ENCODE data around the gene TMEM134. TPM values are rescaled to one million over a fixed set of nuclear protein-coding genes. Genes with fewer than 3 reads are reported as not detected.

TMEM134 gene
- polyA plus RNA-seq, 4 donors = 41.7 to 80.2 (median 64.6) TPM

DNA sequence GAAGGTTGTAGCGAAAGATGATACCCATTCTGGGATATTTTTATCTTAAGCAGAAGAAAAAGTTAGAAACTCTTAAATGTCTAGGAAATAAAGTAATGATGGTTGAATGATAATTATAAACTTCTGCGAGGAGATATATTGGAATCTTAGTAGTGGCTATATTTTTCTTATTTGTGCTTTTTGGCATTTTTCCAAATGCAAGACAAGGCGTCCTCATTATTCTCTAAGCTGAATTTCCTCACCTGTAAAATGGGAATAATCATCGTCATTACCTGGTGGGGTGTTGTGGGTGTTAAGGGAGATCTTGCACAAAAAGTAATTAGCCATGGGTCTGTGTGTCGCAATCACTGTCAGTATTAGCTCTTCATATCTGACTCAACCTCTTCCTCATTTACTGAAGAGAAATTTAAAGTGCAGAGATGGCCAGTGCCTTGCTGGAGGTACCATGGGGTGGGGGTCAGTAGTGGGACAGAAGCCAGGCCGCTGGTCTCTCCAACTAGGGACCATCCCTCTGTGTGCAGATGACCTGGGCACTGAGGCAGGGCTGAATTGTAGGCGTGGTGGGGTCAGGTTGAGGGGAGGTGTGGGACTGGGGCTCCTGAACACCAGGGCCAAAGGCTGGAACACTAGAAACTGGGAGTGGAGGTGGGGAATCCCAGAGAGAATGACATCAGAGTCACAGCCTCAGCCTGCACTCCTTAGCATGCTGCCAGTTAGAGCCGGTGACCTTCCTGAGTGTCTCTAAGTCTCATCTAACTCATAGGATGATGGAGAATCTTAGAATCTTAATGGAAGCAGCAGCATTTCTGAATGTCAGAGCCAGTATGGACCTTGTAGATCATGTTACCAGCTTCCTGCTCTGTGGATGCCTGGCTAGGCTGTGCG lies 32.0 kb upstream of the TMEM134 start:
- DNase-seq (ENCODE audit: low read depth in 4 of 4, low spot score in 2 of 4) = no peak

DNA sequence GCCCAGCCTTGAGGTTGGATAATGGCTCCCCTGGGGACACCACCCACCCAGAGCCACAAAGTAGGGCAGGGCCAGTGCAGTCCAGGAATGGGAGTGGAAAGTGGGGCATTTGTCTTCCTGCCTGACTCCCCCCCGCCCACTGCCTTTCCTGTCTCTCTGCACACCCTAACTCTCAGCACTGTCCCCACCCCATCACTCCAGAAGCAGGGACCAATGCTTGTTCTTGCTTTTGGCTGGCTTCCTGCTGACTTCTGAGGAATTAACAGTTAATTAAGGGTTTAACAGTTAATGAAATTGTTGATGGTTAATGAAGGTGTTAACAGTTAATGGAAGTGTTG lies 31.4 kb upstream of the TMEM134 start:
- DNase-seq (ENCODE audit: low read depth in 4 of 4, low spot score in 2 of 4) = no peak

DNA sequence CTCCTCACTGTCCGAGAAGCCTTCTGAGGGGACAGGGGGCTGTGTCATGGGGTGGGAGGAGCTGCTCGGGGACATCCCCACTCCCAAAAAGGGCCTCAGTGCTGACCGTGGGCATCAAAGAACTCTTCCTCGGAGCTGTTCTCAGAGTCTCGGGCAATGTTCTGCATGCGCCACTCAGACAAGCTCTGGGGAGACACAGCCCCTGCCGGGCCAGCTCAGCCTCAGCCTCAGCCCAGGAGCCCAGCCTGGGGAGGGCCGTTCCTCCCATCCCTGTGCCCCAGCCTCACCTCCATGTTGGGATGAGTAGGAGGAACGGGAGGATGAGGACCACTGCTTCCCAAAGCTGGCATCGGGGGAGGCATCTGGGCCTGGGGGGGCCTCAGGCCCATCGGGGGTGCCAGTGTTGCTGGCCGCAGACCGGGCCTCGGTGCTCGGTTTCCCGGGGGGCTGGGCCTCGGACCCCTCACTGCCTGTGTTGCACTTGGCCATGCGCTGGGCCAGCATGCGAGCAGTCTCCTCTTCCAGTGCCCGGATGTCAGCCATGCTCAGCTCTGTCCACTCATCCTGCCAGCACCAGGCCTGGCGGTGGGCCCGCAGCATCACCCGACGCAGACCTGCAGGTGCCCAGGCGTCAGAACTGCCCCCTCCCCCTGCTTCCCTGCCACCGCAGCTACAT lies 30.9 kb upstream of the TMEM134 start:
- no peak for DNase-seq (ENCODE audit: low read depth in 4 of 4, low spot score in 2 of 4)

DNA sequence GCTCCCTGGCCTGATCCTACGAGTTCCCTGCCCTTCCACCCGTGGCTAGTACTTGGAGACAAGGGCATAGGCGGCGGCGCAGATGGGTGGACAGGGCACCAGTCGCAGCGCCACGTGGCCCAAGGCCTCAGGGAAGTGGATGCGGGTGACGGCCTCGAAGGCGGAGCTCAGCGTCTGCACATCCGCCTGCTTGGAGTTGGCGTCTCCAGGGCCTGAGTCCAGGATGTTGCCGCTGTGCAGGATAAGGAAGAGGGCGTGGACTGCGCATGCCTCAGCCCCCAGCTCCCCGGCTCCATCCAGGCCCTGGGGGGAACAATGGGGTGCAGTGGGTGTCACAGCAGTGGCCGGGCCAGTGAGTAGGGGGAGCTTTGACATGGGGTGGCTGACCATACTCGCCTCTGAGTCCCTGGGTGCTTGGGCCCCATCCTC lies 29.5 kb upstream of the TMEM134 start:
- DNase-seq (ENCODE audit: low read depth in 4 of 4, low spot score in 2 of 4) = no peak

DNA sequence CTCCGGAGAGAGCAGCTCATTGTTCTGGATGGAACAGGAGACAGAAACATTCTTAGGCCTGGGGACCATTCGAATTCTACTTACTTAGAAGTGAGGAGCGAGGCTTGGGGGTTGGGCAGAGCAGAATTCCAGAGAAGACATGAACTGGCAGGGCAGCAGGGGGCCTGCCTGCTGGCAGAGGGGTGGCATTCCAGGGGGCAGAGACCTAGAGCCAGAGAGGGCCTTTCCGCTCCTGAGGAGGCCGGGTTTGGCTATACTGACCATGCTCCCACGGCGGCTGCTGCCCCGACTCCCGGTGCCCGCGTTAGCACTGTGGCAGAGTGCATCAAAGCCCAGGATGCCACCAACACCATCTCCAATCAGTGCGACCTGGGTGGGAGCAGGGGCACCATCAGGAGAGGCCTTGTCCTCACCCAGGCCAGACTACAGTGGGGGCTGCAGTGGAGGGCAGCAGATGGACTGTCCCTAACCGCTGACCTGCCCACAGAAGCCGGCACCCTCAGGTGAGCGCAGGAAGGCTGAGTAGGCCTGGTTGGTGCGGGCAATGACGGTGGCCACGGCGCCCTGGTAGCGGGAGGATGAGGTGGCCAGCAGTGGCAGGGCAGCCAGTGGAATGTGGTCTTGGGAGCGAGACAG lies 28.7 kb upstream of the TMEM134 start:
- no peak for DNase-seq (ENCODE audit: low read depth in 4 of 4, low spot score in 2 of 4)

DNA sequence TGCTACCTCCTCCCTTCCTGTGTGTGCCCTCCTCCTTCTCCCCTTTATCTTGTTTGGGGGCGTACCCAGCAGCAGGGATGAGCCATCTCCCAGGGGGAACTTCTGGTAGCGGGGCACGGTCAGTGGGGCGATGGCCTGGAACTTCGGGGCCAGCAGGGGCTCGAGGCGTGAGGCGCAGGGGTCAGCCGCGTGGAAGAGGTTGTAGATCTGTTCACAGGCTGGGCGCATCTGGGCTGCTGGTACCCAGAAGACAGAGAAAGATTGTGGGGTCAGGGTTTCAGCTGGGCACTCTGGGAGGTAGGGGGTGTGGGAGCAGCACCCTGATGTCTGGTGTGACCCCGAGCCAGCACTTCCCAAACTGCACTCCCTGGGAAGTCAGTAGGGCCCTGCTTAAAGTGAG lies 27.1 kb upstream of the TMEM134 start:
- DNase-seq (ENCODE audit: low read depth in 4 of 4, low spot score in 2 of 4) = no peak

DNA sequence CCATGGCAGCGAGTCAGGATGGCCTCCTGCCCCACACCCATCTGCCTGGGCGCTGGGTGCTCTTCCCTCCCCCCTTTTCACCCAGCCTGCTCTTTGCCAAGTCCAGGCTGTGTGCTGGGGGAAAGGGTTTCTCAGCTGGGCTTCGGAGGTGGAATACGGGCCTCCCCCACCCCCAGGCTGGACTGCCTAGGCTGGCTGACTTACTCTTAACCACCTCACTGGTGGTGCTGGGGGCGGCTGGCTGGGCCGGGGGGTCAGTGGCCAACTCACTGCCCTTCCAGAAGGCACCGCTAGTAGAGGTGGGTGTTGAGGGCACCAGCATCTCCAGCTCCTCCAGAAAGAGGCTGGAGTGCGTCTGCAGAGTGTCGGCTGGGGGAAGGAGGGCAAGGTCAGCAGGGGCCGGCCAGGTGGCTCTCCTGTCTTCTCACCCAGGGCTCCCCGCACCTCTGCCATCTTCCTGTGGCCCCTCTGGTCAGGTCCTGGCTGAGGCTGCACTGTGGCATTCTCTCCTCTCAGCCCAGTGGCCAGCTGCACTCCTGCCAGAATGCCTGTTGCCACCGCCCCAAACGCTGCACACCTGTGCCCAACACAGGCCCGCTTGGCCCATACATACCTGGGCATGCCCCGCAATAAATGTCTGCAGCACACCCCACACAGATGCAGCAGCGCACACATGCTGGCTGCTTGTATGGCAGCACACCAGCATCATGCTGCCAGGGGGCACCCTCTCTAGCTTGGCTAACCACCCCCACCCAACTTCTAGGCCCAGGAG lies 26.4 kb upstream of the TMEM134 start:
- DNase-seq (ENCODE audit: low read depth in 4 of 4, low spot score in 2 of 4) = no peak

DNA sequence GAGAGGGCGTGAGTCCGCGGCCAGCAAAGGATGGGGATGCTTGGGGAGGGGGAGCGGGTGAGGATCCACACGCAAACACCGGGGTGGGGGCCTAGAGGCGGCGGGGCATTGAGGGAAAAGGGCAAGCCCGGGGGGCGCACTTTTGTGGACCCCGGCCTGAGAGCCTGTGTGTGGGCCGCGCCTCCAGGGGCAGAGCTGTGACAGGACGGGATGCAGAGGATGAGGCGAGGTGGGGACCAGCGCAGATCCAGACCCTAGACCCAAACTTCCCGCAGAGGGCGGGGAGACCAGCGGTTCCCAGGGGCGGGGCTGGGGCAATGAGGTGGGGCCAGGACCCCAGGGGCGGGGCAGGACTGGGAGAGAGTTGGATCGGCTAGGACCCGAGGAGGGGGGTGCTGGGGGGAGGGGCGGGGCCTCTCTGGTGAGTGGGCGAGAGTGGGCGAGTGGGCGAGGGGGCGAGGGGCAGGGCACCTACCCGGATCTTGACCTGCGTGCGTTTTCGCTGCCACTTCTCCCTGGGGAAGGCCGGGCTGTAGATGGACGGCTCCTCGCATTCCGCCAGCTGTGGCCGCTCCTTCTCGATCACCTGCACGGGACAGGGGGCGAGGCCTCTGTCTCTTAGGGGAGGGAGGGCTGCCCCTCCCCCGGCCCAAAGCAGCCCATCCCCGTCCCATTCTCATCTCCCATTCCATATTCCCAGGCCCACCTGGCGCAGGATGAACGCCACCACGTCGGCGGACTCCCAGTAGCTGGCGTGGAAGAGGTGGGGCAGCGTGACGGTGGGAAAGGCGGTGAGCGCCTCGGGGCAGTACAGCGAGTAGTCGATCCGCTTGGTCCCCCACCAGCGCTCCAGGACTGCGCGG lies 25.6 kb upstream of the TMEM134 start:
- no peak for DNase-seq (ENCODE audit: low read depth in 4 of 4, low spot score in 2 of 4)

DNA sequence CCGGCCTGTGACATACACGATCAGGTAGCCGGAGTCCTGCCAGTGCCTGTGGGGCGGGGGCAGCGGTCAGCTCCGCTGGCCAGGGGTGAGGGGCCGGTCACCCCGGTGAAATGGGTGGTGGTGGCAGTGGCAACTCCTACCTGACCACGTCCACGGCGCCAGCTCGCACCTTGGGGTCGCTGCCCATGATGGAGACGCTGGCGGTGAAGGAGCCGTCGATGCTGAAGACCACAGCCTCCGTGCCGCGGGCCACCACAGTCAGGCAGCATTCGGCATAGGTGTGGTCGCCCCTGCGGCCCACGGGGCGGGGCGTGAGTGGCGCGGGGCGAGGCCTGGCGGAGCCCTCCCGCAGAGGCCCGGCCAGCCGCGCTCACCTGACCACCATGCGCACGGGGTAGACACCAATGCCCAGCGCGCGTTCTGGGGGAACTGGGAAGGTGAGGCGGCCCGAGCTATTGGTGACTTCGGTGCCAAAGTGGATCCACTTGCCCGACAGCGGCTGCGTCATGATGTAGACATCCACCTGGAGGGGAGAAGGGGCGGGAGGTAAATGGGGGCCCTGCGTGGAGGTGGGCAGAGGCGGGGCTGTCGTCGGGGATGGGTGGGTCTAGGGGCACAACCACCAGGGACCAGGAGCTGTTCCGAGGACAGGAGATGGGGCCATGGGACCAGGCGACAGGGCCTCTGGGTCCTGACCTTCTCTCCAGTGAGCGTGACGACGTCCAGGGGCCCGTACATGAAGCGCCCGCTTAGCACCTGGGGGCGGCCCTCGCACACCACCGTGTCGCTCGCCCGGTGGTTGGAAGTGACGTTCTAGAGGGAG lies 24.7 kb upstream of the TMEM134 start:
- DNase-seq (ENCODE audit: low read depth in 4 of 4, low spot score in 2 of 4) = no peak

DNA sequence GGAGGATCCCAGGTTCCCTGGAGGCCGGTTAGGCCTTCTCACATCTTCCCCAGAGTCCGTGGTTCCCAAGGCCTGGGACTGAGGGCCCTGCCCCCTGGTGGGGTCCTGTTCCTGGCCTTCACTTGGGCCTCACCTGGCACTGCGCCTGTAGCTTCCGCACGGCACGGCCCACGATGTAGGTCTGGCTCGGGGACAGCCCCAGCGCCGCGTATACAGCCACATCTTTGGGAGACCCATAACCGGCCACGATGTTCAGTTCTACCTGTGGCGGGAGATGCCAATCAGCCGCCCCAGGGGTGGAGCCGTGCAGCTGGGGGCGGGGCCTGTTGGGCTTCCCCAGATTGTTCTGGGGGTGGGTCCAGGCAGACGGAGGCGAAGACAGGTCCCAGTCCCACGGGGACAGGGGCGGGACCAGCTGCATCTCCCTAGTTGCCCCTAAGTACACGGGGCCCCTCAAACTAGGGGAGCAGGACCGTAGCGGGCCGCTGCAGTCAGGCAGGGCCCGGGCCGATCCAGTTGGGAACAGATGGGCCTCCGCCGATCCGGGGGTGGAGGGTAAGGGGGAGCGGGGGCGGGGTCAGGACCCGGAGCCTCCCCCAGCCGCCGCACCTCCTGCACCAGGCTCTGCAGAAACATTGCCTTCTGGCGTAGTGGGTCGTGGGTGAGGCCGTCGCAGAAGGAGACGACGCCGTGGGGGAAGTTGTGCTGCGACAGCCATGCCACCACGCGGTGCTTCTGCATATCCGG lies 23.9 kb upstream of the TMEM134 start:
- no peak for DNase-seq (ENCODE audit: low read depth in 4 of 4, low spot score in 2 of 4)

DNA sequence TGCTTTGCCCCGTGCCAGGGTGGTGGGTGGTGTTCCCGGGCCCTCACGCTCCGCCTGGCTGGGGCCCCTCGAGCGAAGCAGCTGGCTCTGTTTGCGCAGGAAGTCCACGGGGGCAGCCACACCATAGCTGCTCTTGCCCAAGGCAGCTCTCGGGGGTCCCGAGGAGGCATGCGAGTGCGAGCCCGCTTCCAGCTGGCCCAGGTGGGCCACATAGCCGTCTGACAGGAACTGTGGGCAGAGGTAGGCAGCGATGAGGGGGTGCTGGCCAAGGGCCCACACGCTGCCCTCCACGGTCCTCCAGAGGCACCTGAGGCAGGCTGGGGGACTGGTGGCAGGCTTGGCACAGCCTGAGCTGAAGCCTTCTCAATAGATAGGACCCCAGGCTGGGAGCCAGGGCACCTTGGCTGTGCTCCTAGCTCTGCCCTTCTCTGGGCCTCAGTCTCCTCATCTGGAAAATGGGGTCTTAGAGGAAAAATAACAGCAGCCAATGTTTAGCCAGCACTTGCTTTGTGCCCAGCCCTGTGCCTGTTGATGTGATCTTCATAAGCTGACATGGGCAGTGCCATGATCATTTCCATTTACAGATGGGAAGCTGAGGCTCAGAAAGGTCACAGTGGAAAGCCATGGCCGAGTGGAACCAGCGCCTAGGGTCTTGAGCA lies 23.1 kb upstream of the TMEM134 start:
- DNase-seq (ENCODE audit: low read depth in 4 of 4, low spot score in 2 of 4) = no peak

DNA sequence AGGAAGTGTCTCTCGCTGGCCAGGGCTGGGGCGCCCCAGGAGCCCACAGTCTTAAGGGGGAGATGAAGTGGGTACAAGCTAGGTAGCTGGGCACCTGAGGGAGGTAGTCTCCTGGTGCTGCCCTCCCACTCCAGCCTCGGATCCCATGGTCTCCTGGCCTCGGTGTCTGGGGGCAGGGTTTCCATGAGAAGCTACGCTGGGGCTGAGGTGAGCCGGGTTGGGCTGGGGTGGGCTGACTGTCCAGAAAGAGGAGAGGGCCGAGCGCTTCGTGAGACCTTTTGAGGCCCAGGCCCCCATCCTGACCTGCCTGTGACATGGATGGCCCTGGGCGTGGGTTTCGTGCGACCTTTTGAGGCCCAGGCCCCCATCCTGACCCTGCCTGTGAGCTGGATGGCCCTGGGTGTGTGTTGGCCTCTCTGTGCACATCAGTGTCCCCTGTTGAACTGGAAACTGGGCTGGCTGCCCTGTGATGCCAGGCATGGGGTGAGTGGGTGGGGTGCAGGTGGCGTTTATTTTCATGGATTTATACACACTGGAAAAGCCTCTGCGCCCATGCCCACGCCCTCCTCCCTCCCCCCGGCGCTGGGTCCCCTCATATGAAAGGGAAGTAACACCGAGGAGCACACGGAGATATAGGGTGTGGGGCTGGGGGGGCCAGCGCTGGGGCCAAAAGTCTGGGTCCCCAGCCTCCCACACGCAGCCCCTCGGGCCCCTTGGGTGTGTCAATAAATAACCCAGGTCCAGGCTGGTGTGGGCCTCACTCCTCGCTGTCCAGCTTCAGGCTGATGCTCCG lies 22.4 kb upstream of the TMEM134 start:
- no peak for DNase-seq (ENCODE audit: low read depth in 4 of 4, low spot score in 2 of 4)

DNA sequence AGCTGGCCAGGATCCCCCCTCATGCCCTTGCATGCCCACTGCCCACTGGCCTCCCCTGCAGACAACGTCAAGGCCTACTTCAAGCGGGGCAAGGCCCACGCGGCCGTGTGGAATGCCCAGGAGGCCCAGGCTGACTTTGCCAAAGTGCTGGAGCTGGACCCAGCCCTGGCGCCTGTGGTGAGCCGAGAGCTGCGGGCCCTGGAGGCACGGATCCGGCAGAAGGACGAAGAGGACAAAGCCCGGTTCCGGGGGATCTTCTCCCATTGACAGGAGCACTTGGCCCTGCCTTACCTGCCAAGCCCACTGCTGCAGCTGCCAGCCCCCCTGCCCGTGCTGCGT lies 21.6 kb upstream of the TMEM134 start:
- DNase-seq (ENCODE audit: low read depth in 4 of 4, low spot score in 2 of 4) = no peak

DNA sequence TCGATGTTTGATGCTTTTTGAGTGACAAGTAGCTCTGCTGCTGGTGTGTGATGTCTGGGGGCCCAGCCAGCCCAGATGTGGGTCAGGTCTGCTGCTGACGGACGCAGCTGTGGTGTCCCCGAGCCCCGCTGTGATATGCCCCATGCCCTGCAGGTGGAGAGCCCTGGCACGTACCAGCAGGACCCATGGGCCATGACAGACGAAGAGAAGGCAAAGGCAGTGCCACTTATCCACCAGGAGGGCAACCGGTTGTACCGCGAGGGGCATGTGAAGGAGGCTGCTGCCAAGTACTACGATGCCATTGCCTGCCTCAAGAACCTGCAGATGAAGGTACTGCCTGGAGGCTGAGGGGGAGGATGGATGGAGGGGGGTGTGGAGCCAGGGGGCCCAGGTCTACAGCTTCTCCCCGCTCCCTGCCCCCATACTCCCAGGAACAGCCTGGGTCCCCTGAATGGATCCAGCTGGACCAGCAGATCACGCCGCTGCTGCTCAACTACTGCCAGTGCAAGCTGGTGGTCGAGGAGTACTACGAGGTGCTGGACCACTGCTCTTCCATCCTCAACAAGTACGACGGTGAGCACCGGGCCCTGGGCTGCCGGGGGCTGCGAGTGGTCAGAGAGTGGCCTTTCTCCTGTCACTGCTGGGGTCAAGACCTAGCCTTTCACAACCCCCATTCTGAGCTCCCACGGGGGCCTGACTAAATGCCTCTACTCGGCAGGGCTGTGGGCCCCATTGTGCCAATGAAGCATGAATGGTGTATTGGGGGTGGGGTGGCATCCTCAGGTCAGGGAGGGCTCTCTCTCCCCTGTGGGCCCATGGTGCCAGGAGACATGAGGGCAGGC lies 21.1 kb upstream of the TMEM134 start:
- no peak for DNase-seq (ENCODE audit: low read depth in 4 of 4, low spot score in 2 of 4)

DNA sequence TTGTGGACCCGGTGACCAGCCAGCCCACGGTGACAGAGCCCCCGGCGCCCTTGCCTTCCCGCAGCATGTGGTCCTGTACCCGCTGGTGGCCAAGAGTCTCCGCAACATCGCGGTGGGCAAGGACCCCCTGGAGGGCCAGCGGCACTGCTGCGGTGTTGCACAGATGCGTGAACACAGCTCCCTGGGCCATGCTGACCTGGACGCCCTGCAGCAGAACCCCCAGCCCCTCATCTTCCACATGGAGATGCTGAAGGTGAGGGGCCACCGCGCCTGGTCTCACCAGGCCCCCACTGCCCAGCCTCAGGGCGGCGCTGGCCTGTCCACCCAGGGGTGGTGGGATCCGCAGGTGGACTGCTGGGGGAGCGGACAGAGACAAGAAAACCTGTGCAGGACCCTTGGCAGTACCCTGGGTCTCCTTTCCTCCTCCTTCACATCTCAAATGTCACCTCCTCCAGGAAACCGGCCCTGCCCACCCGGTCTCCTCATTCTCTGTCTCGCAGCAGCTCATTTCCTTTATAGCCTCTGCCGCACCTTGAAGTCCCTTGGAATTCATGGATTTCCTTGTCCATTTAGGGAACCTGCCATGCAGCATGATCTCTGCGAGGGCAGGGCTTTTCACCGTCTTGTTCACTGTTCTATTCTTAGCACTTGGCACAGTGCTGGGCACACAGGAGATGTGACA lies 20.3 kb upstream of the TMEM134 start:
- no peak for DNase-seq (ENCODE audit: low read depth in 4 of 4, low spot score in 2 of 4)
